Activated CD8-positive, alpha-beta T cell treated with anti-CD3 and anti-CD28 coated beads for 36 hours (primary cell): ENCODE results near the gene PAPPA2. TPM values are rescaled to one million over a fixed set of nuclear protein-coding genes. Genes with fewer than 3 reads are reported as not detected.

Source experiments
- ATAC-seq: fragments of 200-7000 bp; cut with Tn5 transposase; one replicate; pipeline ENCODE4 v1.10.0; 2021; ENCODE audit warnings: mild to moderate bottlenecking, moderate library complexity
- CTCF ChIA-PET: fragments of 350-600 bp; sonication (Branson Sonifier 250); formaldehyde crosslinking; loops from one replicate; lab custom pipeline; 2021; ENCODE audit warnings: antibody characterized with exemption; lab: Charles Lee
- POLR2A ChIA-PET: fragments of 350-600 bp; sonication (Branson Sonifier 250); formaldehyde crosslinking; loops from one replicate; lab custom pipeline; 2021; ENCODE audit warnings: antibody characterized with exemption; lab: Charles Lee
- DNase-seq: peaks from one replicate; pipeline ENCODE4 v3.0.0-alpha.2; 2020
- H3K27ac Mint-ChIP-seq: one replicate; pipeline ENCODE4 v1.8.0; 2021; ENCODE audit warnings: mild to moderate bottlenecking, mixed read lengths
- H3K27me3 Mint-ChIP-seq: one replicate; pipeline ENCODE4 v1.8.0; 2021; ENCODE audit warnings: mixed read lengths
- H3K36me3 Mint-ChIP-seq: one replicate; pipeline ENCODE4 v1.8.0; 2021; ENCODE audit warnings: low read depth, mixed read lengths
- H3K4me1 Mint-ChIP-seq: one replicate; pipeline ENCODE4 v1.8.0; 2021; ENCODE audit warnings: low read depth, mixed read lengths
- H3K4me3 Mint-ChIP-seq: one replicate; pipeline ENCODE4 v1.8.0; 2021; ENCODE audit warnings: mild to moderate bottlenecking, moderate library complexity, mixed read lengths
- H3K9me3 Mint-ChIP-seq: one replicate; pipeline ENCODE4 v1.8.0; 2021; ENCODE audit warnings: mixed read lengths
- intact Hi-C: fragments of 100-400 bp; cut with micrococcal nuclease; formaldehyde crosslinking; loops from one replicate; pipeline ENCODE4 v1.10.0; 2022
- total RNA-seq, 2 experiments: library from RNA; stranded (reverse); gene quantifications; one replicate each; pipeline ENCODE4 v1.2.3, GENCODE V29; 2021
- TF ChIP-seq, protein P1 (sequence below): fragments of 200-600 bp; IDR thresholded peaks from one replicate; pipeline ENCODE4 v1.8.0; 2022; ENCODE audit warnings: antibody characterized with exemption, mild to moderate bottlenecking

Gene PAPPA2
- total RNA-seq, 2 experiments from 2014 or later = 0.07 to 0.13 TPM

DNA sequence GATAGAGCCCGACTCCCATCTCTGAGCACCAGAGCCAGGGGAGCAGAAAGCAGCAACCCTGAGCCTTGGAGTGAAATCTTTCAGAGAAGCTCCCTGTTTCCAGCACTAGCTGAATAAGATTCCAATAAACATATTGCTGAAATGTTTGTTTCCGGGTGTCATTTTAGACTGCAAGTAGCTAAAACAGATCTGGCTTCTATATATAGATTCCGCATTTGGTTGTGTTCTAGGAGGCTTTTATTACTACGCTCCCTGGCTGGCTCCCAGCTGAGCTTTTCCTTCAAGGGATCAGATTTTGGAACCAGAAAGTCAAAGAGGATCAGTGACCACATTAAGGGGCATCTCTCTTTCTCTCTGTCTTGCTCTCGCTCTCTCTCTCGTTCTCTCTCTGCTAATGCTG, 88.2 kb downstream of the PAPPA2 start:
- Mint-ChIP-seq H3K27ac (no peak overlapping the region), H3K27me3 (peaks cover 20% of the 10 kb centered on the region), H3K9me3 (no peaks in the 10 kb centered on the region), H3K4me1 (no peaks in the 10 kb centered on the region), H3K36me3 (no peaks in the 10 kb centered on the region), H3K4me3 (no peak overlapping the region)
- CTCF ChIA-PET = interaction anchor here (0.7 kb wide), 1 partner anchor 8 kb away, joined by 3 read pairs; no protein-coding TSS in a partner anchor
- intact Hi-C loops = loop anchor here (10.0 kb wide), 1 partner anchor 176 kb away; no protein-coding TSS in a partner anchor
- DNase-seq (no peak), ATAC-seq (no peak)
- TF ChIP-seq, protein P1, sequence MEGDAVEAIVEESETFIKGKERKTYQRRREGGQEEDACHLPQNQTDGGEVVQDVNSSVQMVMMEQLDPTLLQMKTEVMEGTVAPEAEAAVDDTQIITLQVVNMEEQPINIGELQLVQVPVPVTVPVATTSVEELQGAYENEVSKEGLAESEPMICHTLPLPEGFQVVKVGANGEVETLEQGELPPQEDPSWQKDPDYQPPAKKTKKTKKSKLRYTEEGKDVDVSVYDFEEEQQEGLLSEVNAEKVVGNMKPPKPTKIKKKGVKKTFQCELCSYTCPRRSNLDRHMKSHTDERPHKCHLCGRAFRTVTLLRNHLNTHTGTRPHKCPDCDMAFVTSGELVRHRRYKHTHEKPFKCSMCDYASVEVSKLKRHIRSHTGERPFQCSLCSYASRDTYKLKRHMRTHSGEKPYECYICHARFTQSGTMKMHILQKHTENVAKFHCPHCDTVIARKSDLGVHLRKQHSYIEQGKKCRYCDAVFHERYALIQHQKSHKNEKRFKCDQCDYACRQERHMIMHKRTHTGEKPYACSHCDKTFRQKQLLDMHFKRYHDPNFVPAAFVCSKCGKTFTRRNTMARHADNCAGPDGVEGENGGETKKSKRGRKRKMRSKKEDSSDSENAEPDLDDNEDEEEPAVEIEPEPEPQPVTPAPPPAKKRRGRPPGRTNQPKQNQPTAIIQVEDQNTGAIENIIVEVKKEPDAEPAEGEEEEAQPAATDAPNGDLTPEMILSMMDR = no peak
- POLR2A ChIA-PET = no interaction called here

DNA sequence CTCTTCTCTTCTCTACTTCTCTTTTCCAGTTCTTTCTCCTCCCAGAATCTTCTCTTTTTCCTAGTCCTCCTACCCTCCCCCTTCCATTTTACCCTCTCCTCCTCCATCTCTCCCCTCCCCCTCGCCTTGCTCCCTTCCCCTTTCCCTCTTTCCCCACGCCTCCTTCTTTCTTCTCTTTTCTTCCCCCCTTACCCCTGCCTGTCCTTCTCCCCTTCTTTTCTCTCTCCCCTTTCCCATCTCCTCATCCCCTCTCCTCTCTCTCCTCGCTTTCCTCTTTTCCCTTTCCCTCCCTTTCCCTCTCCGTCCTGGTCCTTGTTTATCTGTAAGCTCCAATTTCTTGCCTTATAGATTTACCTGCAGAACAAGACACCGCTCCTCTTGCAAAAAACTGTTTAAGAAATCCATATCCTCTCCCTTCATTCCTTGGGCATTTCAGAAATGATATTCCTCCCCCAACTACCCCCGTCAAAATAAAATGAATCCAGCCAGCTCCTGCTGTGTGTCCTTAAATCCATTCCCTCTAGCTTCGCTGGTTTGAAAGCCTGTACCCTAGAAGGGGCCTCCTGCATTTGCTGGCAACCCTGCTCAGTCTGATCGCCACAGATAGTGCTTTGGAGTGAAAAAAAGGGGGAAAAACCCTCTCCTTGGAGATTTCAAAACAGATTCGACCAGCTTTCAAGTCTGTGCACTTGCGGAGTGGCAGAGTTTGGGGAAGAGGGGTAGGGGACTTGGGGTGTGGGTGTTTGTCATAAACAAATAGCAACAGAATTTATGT, 89.4 kb downstream of the PAPPA2 start:
- Mint-ChIP-seq H3K4me3 (no peak overlapping the region), H3K36me3 (no peaks in the 10 kb centered on the region), H3K9me3 (no peaks in the 10 kb centered on the region), H3K4me1 (no peaks in the 10 kb centered on the region), H3K27ac (no peak overlapping the region), H3K27me3 (peaks cover 20% of the 10 kb centered on the region)
- DNase-seq (no peak), ATAC-seq (no peak)
- TF ChIP-seq, protein P1 = no peak
- ChIA-PET POLR2A (interaction anchor here (1.4 kb wide), 1 partner anchor 25 kb away, joined by 3 read pairs; no protein-coding TSS in a partner anchor), CTCF (no interaction called here)
- intact Hi-C loops = loop anchor here (10.0 kb wide), 1 partner anchor 178 kb away; no protein-coding TSS in a partner anchor

DNA sequence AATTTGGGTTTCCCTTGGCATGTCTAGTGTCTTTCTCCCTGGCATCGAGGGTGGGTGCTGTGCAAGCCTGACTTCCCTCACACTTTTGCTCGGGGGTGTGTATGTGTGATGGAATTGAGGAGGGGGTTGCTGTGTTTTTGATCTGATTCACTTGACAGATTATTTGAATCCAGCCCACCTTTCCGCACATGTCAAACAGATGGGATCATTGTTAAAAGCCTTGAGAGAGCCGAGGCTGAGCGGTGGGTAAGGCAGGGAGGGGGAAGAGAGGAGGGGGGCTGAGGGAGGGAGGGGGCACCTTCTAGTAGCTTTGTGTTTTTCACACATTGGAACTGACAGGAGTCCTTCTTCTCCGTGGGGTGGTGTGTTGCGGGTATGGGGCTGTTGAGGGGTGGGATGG, 90.0 kb downstream of the PAPPA2 start:
- TF ChIP-seq, protein P1 = no peak
- POLR2A ChIA-PET = no interaction called here

DNA sequence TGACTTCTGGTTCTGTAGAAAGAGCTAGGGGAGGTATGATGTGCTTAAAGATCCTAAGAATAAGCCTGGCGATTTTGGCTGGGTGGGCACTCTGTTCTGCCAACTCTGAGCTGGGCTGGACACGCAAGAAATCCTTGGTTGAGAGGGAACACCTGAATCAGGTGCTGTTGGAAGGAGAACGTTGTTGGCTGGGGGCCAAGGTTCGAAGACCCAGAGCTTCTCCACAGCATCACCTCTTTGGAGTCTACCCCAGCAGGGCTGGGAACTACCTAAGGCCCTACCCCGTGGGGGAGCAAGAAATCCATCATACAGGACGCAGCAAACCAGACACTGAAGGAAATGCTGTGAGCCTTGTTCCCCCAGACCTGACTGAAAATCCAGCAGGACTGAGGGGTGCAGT, 93.3 kb downstream of the PAPPA2 start:
- no peaks in the 10 kb centered on the region for H3K9me3 Mint-ChIP-seq
- DNase-seq (no peak), ATAC-seq (no peak)
- CTCF ChIA-PET = interaction anchor here (0.6 kb wide), 1 partner anchor 797 kb away, joined by 3 read pairs; no protein-coding TSS in a partner anchor
- intact Hi-C loops = loop anchor here (10.0 kb wide), 1 partner anchor 181 kb away; no protein-coding TSS in a partner anchor
- H3K27ac Mint-ChIP-seq = no peak overlapping the region
- peaks cover 24% of the 10 kb centered on the region for H3K27me3 Mint-ChIP-seq
- H3K4me1 Mint-ChIP-seq = no peaks in the 10 kb centered on the region
- POLR2A ChIA-PET = no interaction called here
- no peaks in the 10 kb centered on the region for H3K36me3 Mint-ChIP-seq
- no peak overlapping the region for H3K4me3 Mint-ChIP-seq
- TF ChIP-seq, protein P1 = no peak

More for the DNA sequence above, 90.0 kb downstream of the PAPPA2 start:
- DNase-seq (no peak), ATAC-seq (no peak)
- Mint-ChIP-seq H3K36me3 (no peaks in the 10 kb centered on the region), H3K4me3 (no peak overlapping the region), H3K27me3 (peaks cover 20% of the 10 kb centered on the region), H3K27ac (no peak overlapping the region), H3K4me1 (no peaks in the 10 kb centered on the region), H3K9me3 (no peaks in the 10 kb centered on the region)
- intact Hi-C loops = loop anchor here (10.0 kb wide), 1 partner anchor 178 kb away; no protein-coding TSS in a partner anchor
- CTCF ChIA-PET = no interaction called here
